ENCODE measurements around the gene IL17RE. TPM values are rescaled to one million over a fixed set of nuclear protein-coding genes. Genes with fewer than 3 reads are reported as not detected.

Gene IL17RE
- total and polyA plus RNA-seq, 2 donors (not counting 3 experiments of a cell fraction or from before 2014, with no cell fraction given) = 1.2 to 1.3 TPM

- no peak overlapping the region for H2AFZ ChIP-seq (ENCODE audit: low read depth, low read length)
- H3K4me1 ChIP-seq (ENCODE audit: control insufficient read depth, extremely low read depth, insufficient read depth, low read length) = peaks cover 38% of the 10 kb centered on the region
- H3K27me3 ChIP-seq (ENCODE audit: control insufficient read depth in 2 of 2, insufficient read depth in 2 of 2, low read length in 2 of 2) = no peaks in the 10 kb centered on the region
- no peaks in the 10 kb centered on the region for H3K9me1 ChIP-seq (replicated peaks; ENCODE audit: control insufficient read depth, extremely low read depth, insufficient read depth, low read length)
- no peaks in the 10 kb centered on the region for H4K20me1 ChIP-seq (replicated peaks; ENCODE audit: control insufficient read depth, extremely low read depth, insufficient read depth, low read length)
- dilution Hi-C loops (cut with MboI; ENCODE audit: extremely low pct_ligation_motif_present, low sequenced_read_pairs) (no loop called here), intact Hi-C loops (cut with micrococcal nuclease) (loop anchor here (1.0 kb wide), 1 partner anchor 14 kb away; no protein-coding TSS in a partner anchor)
- no peaks in the 10 kb centered on the region for H3K36me3 ChIP-seq (ENCODE audit: control insufficient read depth in 2 of 2, extremely low read depth in 1 of 2, insufficient read depth in 2 of 2, low read length in 2 of 2)
- no peak overlapping the region for H3K9ac ChIP-seq (replicated peaks; ENCODE audit: extremely low read depth, insufficient read depth, low read length)
- TF ChIP-seq POLR2A (IDR thresholded peaks at IDR 0.05; ENCODE audit: low read depth, low read length) (no peak), FOS (IDR thresholded peaks at IDR 0.05; ENCODE audit: borderline replicate concordance, insufficient read depth, low read length) (peak; percentile 26), EZH2 (IDR thresholded peaks at IDR 0.05; ENCODE audit: borderline replicate concordance, low read depth, low read length, severe bottlenecking) (no peak), POLR2AphosphoS5 (IDR thresholded peaks at IDR 0.05; ENCODE audit: insufficient read depth, low read depth, low read length) (peak; percentile 77), GATA2 (IDR thresholded peaks at IDR 0.05; ENCODE audit: insufficient read depth, insufficient read length, low read depth, low read length) (peak; percentile 12)
- no TSS peak for BruUV-seq (replicated peaks)
- no peaks in the 10 kb centered on the region for H3K79me2 ChIP-seq (ENCODE audit: control insufficient read depth, insufficient read depth, low read length)
- peak; percentile 91 for FAIRE-seq
- no peaks in the 10 kb centered on the region for H3K9me3 ChIP-seq (replicated peaks; ENCODE audit: control insufficient read depth, insufficient read depth, low read length)
- H3K27ac ChIP-seq (ENCODE audit: insufficient read depth, low read depth, low read length) = peak overlapping the region; percentile 4
- H3K4me3 ChIP-seq (replicated peaks in 1 of 3; ENCODE audit: insufficient read depth in 1 of 3, low read depth in 1 of 3, low read length in 3 of 3) = no peak overlapping the region
- POLR2A ChIA-PET = interaction anchor here (0.7 kb wide), 1 partner anchor 10 kb away, joined by 7 read pairs; no protein-coding TSS in a partner anchor
- CTCF ChIA-PET = interaction anchor here (0.7 to 1.9 kb wide), 6 partner anchors 8 to 53 kb away, joined by 3 to 6 read pairs (median 4); no protein-coding TSS in a partner anchor
- DNase-seq (ENCODE audit: low read depth, low spot score) = peak; percentile 59
- peak overlapping the region; percentile 22 for H3K4me2 ChIP-seq (ENCODE audit: insufficient read depth, low read length)
Observed at GRCh38 chr3:9901967-9902366, 681 bp upstream of the IL17RE start.

- intact Hi-C loops (cut with micrococcal nuclease) = loop anchor here (1.0 kb wide), 1 partner anchor 13 kb away; the partner anchor contains the start of gene JAGN1
- Histone ChIP-seq H3K9me3 (replicated peaks; ENCODE audit: control insufficient read depth, insufficient read depth, low read length) (no peaks in the 10 kb centered on the region), H3K27ac (ENCODE audit: insufficient read depth, low read depth, low read length) (peak overlapping the region; percentile 53), H3K4me1 (ENCODE audit: control insufficient read depth, extremely low read depth, insufficient read depth, low read length) (peaks cover 29% of the 10 kb centered on the region), H4K20me1 (replicated peaks; ENCODE audit: control insufficient read depth, extremely low read depth, insufficient read depth, low read length) (no peaks in the 10 kb centered on the region), H3K4me2 (ENCODE audit: insufficient read depth, low read length) (peak overlapping the region; percentile 38), H3K27me3 (ENCODE audit: control insufficient read depth in 2 of 2, insufficient read depth in 2 of 2, low read length in 2 of 2) (no peaks in the 10 kb centered on the region), H2AFZ (ENCODE audit: low read depth, low read length) (peak overlapping the region; percentile 13), H3K4me3 (replicated peaks in 1 of 3; ENCODE audit: insufficient read depth in 1 of 3, low read depth in 1 of 3, low read length in 3 of 3) (no peak overlapping the region), H3K79me2 (ENCODE audit: control insufficient read depth, insufficient read depth, low read length) (no peaks in the 10 kb centered on the region), H3K9ac (replicated peaks; ENCODE audit: extremely low read depth, insufficient read depth, low read length) (peak overlapping the region; percentile 14), H3K36me3 (ENCODE audit: control insufficient read depth in 2 of 2, extremely low read depth in 1 of 2, insufficient read depth in 2 of 2, low read length in 2 of 2) (no peaks in the 10 kb centered on the region), H3K9me1 (replicated peaks; ENCODE audit: control insufficient read depth, extremely low read depth, insufficient read depth, low read length) (no peaks in the 10 kb centered on the region)
- peak; percentile 75 for FAIRE-seq
- dilution Hi-C loops (cut with MboI; ENCODE audit: extremely low pct_ligation_motif_present, low sequenced_read_pairs) = no loop called here
- no TSS peak for BruUV-seq (replicated peaks)
- POLR2A ChIA-PET = no interaction called here
- CTCF ChIA-PET = interaction anchor here (0.6 to 1.9 kb wide), 8 partner anchors 9 to 419 kb away, joined by 3 to 7 read pairs (median 4); no protein-coding TSS in a partner anchor
- TF ChIP-seq CTCF (IDR thresholded peaks at IDR 0.05; ENCODE audit: extremely low read depth in 1 of 2, insufficient read depth in 1 of 2, low read depth in 1 of 2, low read length in 2 of 2) (no peak), FOS (IDR thresholded peaks at IDR 0.05; ENCODE audit: borderline replicate concordance, insufficient read depth, low read length) (peak; percentile 55), JUN (IDR thresholded peaks at IDR 0.05; ENCODE audit: borderline replicate concordance, insufficient read depth, insufficient read length, low read depth) (peak; percentile 35)
- DNase-seq (ENCODE audit: low read depth, low spot score) = peak; percentile 41
Observed at GRCh38 chr3:9903238-9903624, 583 bp downstream of the IL17RE start.
